ENCODE data around the gene TVP23B. TPM values are rescaled to one million over a fixed set of nuclear protein-coding genes. Genes with fewer than 3 reads are reported as not detected.
A peak's percentile ranks its signal among the peaks of the same experiment; 100 is the strongest.
"Not testable (repeated sequence)": the region's sequence is repeated elsewhere in the genome, so short reads cannot be mapped to it uniquely, and the experiment has no call there.

TVP23B gene
- polyA plus RNA-seq (ENCODE audit: insufficient read length in 3 of 3): 10 to 100 TPM; 42.4 to 57.6 (median 44.7) TPM
- long read RNA-seq, donor 1, transcript TVP23B-201 (7 exons, 2,064 nt): major isoform, 17 of 18 reads
- long read RNA-seq, donor 1, partial matches to known transcripts: 0 of 18 reads
- long read RNA-seq, donor 1, other reads (novel, unspliced or antisense): 0 of 18 reads
- long read RNA-seq, donor 2, transcript TVP23B-201 (7 exons, 2,064 nt): major isoform, 21 of 24 reads
- long read RNA-seq, donor 2, partial matches to known transcripts: 0 of 24 reads
- long read RNA-seq, donor 2, other reads (novel, unspliced or antisense): 0 of 24 reads
- long read RNA-seq, donor 3, transcript TVP23B-201 (7 exons, 2,064 nt): major isoform, 17 of 17 reads
- long read RNA-seq, donor 3, partial matches to known transcripts: 0 of 17 reads
- long read RNA-seq, donor 3, other reads (novel, unspliced or antisense): 0 of 17 reads
- long read RNA-seq, donor 4, transcript TVP23B-201 (7 exons, 2,064 nt): major isoform, 20 of 22 reads
- long read RNA-seq, donor 4, partial matches to known transcripts: 0 of 22 reads
- long read RNA-seq, donor 4, other reads (novel, unspliced or antisense): 0 of 22 reads
- long read RNA-seq, donor 5, transcript TVP23B-201 (7 exons, 2,064 nt): major isoform, 9 of 16 reads
- long read RNA-seq, donor 5, partial matches to known transcripts: 6 of 16 reads
- long read RNA-seq, donor 5, other reads (novel, unspliced or antisense): 0 of 16 reads
- long read RNA-seq, donor 6, transcript TVP23B-201 (7 exons, 2,064 nt): major isoform, 20 of 21 reads
- long read RNA-seq, donor 6, partial matches to known transcripts: 0 of 21 reads
- long read RNA-seq, donor 6, other reads (novel, unspliced or antisense): 0 of 21 reads
- long read RNA-seq, donor 7, transcript TVP23B-201 (7 exons, 2,064 nt): major isoform, 30 of 40 reads
- long read RNA-seq, donor 7, partial matches to known transcripts: 8 of 40 reads
- long read RNA-seq, donor 7, other reads (novel, unspliced or antisense): 0 of 40 reads
- long read RNA-seq, donor 8, transcript TVP23B-201 (7 exons, 2,064 nt): major isoform, 15 of 15 reads
- long read RNA-seq, donor 8, partial matches to known transcripts: 0 of 15 reads
- long read RNA-seq, donor 8, other reads (novel, unspliced or antisense): 0 of 15 reads
- long read RNA-seq, donor 9, transcript TVP23B-201 (7 exons, 2,064 nt): major isoform, 23 of 43 reads
- long read RNA-seq, donor 9, partial matches to known transcripts: 11 of 43 reads
- long read RNA-seq, donor 9, other reads (novel, unspliced or antisense): 0 of 43 reads
- long read RNA-seq, donor 10, transcript TVP23B-201 (7 exons, 2,064 nt): major isoform, 16 of 21 reads
- long read RNA-seq, donor 10, partial matches to known transcripts: 0 of 21 reads
- long read RNA-seq, donor 10, other reads (novel, unspliced or antisense): 0 of 21 reads
- long read RNA-seq, donor 11, transcript TVP23B-201 (7 exons, 2,064 nt): major isoform, 14 of 19 reads
- long read RNA-seq, donor 11, partial matches to known transcripts: 5 of 19 reads
- long read RNA-seq, donor 11, other reads (novel, unspliced or antisense): 0 of 19 reads
- long read RNA-seq, donor 12, transcript TVP23B-201 (7 exons, 2,064 nt): major isoform, 23 of 30 reads
- long read RNA-seq, donor 12, partial matches to known transcripts: 5 of 30 reads
- long read RNA-seq, donor 12, other reads (novel, unspliced or antisense): 0 of 30 reads
- long read RNA-seq, donor 13, transcript TVP23B-201 (7 exons, 2,064 nt): major isoform, 7 of 8 reads
- long read RNA-seq, donor 13, partial matches to known transcripts: 0 of 8 reads
- long read RNA-seq, donor 13, other reads (novel, unspliced or antisense): 0 of 8 reads
- long read RNA-seq, donor 14: 0 reads
- long read RNA-seq, donor 15: 0 reads
- long read RNA-seq, donor 16, transcript TVP23B-201 (7 exons, 2,064 nt): major isoform, 24 of 26 reads
- long read RNA-seq, donor 16, partial matches to known transcripts: 0 of 26 reads
- long read RNA-seq, donor 16, other reads (novel, unspliced or antisense): 0 of 26 reads

- peak; percentile 93 for DNase-seq
Observed at GRCh38 chr17:18780991-18781718, at the start of gene TVP23B. Gene TVP23B, plus strand, starts transcription at chr17:18781183. Its CDS starts 111 bp downstream, at chr17:18781294.

GRCh38 chr17:18732438-18732837 is 48.5 kb upstream of the TVP23B start:
- not testable (repeated sequence) for DNase-seq

- not testable (repeated sequence) for DNase-seq
Observed at GRCh38 chr17:18733350-18733749, 47.6 kb upstream of the TVP23B start.

- not testable (repeated sequence) for DNase-seq
Observed at GRCh38 chr17:18739616-18740391, 41.2 kb upstream of the TVP23B start.

GRCh38 chr17:18741228-18741627 is 39.8 kb upstream of the TVP23B start:
- not testable (repeated sequence) for DNase-seq

- not testable (repeated sequence) for DNase-seq
Observed at GRCh38 chr17:18743699-18744421, 37.1 kb upstream of the TVP23B start, which contains the start of gene FBXW10. Gene FBXW10, plus strand, starts transcription at chr17:18744054. Its CDS starts 191 bp downstream, at chr17:18744245.

GRCh38 chr17:18744726-18745125 is 36.3 kb upstream of the TVP23B start:
- DNase-seq: not testable (repeated sequence)

GRCh38 chr17:18746551-18746950 is 34.4 kb upstream of the TVP23B start:
- DNase-seq: peak; percentile 9

- DNase-seq: peak; percentile 24
Observed at GRCh38 chr17:18747501-18747900, 33.5 kb upstream of the TVP23B start.

- DNase-seq: not testable (repeated sequence)
Observed at GRCh38 chr17:18750242-18750641, 30.7 kb upstream of the TVP23B start.

- not testable (repeated sequence) for DNase-seq
Observed at GRCh38 chr17:18753829-18754409, 27.1 kb upstream of the TVP23B start.

- DNase-seq: not testable (repeated sequence)
Observed at GRCh38 chr17:18755969-18756368, 25.0 kb upstream of the TVP23B start.

GRCh38 chr17:18757368-18758044 is 23.5 kb upstream of the TVP23B start:
- DNase-seq: not testable (repeated sequence)

GRCh38 chr17:18758344-18758743 is 22.6 kb upstream of the TVP23B start:
- DNase-seq: not testable (repeated sequence)

GRCh38 chr17:18760221-18760620 is 20.8 kb upstream of the TVP23B start:
- DNase-seq: not testable (repeated sequence)

GRCh38 chr17:18770572-18770971 is 10.4 kb upstream of the TVP23B start:
- DNase-seq: not testable (repeated sequence)
